Left lung (tissue), 10 donors: ENCODE data around the gene WNK1. TPM values are rescaled to one million over a fixed set of nuclear protein-coding genes. Genes with fewer than 3 reads are reported as not detected.
"Not testable (repeated sequence)": the region's sequence is repeated elsewhere in the genome, so short reads cannot be mapped to it uniquely, and the experiment has no call there.

Experiments
- ATAC-seq: fragments of 200-7000 bp; cut with Tn5 transposase; one replicate; pipeline ENCODE4 v1.9.1; 2020; ENCODE audit warnings: moderate library complexity
- DNase-seq, 4 donors: peaks; one replicate each; pipeline ENCODE4 v3.0.0-alpha.2; 2013 to 2020
- H3K27ac ChIP-seq, 2 donors: fragments of 200-600 bp; sonication (generic) in 1 of 2; one replicate each; pipeline versions ENCODE4 v1.5.0 to v1.8.0; 2020 to 2021
- H3K27me3 ChIP-seq, 2 donors: fragments of 200-600 bp; sonication (generic) in 1 of 2; one replicate each; pipeline versions ENCODE4 v1.5.0 to v1.8.0; 2020 to 2021
- H3K36me3 ChIP-seq, 2 donors: fragments of 200-600 bp; sonication (generic) in 1 of 2; one replicate each; pipeline versions ENCODE4 v1.5.0 to v1.8.0; 2020 to 2021
- H3K4me1 ChIP-seq, 2 donors: fragments of 200-600 bp; one replicate each; pipeline ENCODE4 v1.8.0; 2021
- H3K4me3 ChIP-seq, 2 donors: fragments of 200-600 bp; sonication (generic) in 1 of 2; one replicate each; pipeline versions ENCODE4 v1.5.0 to v1.8.0; 2020 to 2021; ENCODE audit warnings: mild to moderate bottlenecking in 1 of 2
- H3K9me3 ChIP-seq, 2 donors: fragments of 200-600 bp; sonication (generic) in 1 of 2; one replicate each; pipeline versions ENCODE4 v1.5.0 to v1.8.0; 2020 to 2021
- intact Hi-C, 2 donors: fragments of 100-400 bp; cut with DNase I; formaldehyde crosslinking; loops; one replicate each; pipeline versions ENCODE4 v1.11.2 to v1.14.2; 2022
- polyA plus RNA-seq, 6 donors: library from polyadenylated mRNA; unstranded; fragments of 120-200 nt; gene quantifications; one replicate each; pipeline ENCODE4 v1.2.1, GENCODE V29; 2013; ENCODE audit not compliant: insufficient read length in 6 of 6
- total RNA-seq, 2 donors: library from RNA; stranded (reverse); fragmentation: NEBNext Ultra II Directional; extraction: Animal tissue kit (Norgen Biotek cat#: 25700); gene quantifications; one replicate each; pipeline ENCODE4 v1.2.1, GENCODE V29; 2021
- TF ChIP-seq, protein P1 (sequence below), 2 donors: fragments of 200-600 bp; sonication (generic) in 1 of 2; IDR thresholded peaks; one replicate each; pipeline versions ENCODE4 v1.5.0 to v1.8.0; 2021; ENCODE audit warnings: antibody characterized with exemption in 2 of 2
- donor health status: DM: no; HTN: yes; CAD: no.
- donor health status: DM: no; HTN: no; CAD: no.

WNK1 gene
- total and polyA plus RNA-seq, 8 donors = 94.4 to 245 (median 111) TPM

DNA sequence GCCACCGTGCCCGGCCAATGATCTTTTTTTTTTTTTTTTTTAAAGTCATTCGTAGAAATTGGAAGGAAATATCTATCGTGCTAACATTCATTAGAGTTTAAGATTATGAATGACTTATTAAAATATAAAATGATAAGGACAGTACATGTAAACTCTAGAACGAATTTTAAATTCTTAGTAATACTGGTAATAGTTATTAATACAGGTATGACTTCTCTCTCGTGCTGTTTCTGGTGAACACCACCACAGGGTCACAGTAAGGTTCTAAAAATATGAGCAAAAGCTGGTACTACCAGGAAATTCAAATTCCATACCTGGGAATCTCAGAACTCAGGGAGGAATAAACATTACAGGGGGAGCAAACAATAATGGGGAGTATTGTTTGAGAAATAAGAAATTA lies 26.2 kb downstream of the WNK1 start:
- TF ChIP-seq, protein P1, sequence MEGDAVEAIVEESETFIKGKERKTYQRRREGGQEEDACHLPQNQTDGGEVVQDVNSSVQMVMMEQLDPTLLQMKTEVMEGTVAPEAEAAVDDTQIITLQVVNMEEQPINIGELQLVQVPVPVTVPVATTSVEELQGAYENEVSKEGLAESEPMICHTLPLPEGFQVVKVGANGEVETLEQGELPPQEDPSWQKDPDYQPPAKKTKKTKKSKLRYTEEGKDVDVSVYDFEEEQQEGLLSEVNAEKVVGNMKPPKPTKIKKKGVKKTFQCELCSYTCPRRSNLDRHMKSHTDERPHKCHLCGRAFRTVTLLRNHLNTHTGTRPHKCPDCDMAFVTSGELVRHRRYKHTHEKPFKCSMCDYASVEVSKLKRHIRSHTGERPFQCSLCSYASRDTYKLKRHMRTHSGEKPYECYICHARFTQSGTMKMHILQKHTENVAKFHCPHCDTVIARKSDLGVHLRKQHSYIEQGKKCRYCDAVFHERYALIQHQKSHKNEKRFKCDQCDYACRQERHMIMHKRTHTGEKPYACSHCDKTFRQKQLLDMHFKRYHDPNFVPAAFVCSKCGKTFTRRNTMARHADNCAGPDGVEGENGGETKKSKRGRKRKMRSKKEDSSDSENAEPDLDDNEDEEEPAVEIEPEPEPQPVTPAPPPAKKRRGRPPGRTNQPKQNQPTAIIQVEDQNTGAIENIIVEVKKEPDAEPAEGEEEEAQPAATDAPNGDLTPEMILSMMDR (IDR thresholded peaks at IDR 0.05) = no peak
- H3K9me3 ChIP-seq = no peaks in the 10 kb centered on the region
- intact Hi-C loops = no loop called here
- H3K36me3 ChIP-seq = no peaks in the 10 kb centered on the region
- H3K27ac ChIP-seq = no peak overlapping the region
- DNase-seq = no peak
- no peak overlapping the region for H3K4me3 ChIP-seq
- H3K4me1 ChIP-seq = peaks cover 31 to 74% of the 10 kb centered on the region in 2 donors
- H3K27me3 ChIP-seq = no peaks in the 10 kb centered on the region
- no peak for ATAC-seq

DNA sequence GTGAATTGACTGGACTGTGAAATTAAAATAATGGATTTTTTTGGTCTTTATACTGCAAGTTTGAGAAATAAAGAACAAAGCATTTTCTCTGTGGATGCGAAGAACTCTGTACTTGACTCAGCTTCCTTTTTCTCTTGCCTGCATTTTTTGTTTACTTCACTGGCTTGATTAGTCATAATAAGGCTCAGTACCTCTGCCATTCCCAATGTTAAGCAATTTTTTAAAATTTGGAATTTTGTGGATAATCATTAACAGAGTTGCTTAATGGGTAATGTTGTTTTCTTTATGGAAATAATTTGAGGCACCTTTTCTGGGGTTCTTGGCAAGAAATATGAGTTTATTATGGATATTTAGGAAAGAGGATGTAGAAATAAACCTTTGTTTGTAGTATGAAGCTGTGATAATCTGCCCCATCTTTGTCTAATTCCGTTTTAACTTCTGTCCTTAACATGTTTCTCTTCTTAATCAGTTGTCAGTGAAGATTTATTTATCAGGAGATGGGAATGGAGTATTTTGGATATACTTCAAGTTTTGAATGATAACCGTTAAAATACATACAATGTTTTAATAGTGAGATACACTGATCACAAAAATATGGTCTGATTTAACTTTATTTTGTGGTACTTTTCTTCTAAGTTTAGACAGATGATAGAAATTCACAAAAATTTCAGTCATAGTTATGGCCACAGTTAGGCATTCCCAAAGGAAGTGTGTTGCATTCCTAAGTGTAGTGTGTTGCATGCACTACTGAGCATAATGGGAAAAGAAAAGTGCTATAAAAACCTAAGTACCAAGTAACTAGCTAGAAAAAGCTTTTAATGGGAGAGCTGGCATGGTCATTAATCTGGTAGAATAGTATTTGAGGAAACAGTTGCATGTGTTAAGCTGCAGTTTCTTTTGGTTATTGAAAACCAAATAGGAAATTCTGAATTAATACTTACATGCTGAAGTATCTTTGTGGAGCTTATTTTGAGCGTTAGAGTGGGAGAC lies 27.7 kb downstream of the WNK1 start:
- peak; percentile 73 for ATAC-seq
- intact Hi-C loops = no loop called here
- Histone ChIP-seq H3K27me3 (no peaks in the 10 kb centered on the region), H3K4me3 (no peak overlapping the region), H3K9me3 (no peaks in the 10 kb centered on the region), H3K4me1 (peaks cover 19 to 65% of the 10 kb centered on the region in 2 donors), H3K36me3 (no peaks in the 10 kb centered on the region), H3K27ac (peak overlapping the region in 1 of 2 donors; percentile 24)
- no peak for DNase-seq
- TF ChIP-seq, protein P1 (IDR thresholded peaks at IDR 0.05) = no peak

DNA sequence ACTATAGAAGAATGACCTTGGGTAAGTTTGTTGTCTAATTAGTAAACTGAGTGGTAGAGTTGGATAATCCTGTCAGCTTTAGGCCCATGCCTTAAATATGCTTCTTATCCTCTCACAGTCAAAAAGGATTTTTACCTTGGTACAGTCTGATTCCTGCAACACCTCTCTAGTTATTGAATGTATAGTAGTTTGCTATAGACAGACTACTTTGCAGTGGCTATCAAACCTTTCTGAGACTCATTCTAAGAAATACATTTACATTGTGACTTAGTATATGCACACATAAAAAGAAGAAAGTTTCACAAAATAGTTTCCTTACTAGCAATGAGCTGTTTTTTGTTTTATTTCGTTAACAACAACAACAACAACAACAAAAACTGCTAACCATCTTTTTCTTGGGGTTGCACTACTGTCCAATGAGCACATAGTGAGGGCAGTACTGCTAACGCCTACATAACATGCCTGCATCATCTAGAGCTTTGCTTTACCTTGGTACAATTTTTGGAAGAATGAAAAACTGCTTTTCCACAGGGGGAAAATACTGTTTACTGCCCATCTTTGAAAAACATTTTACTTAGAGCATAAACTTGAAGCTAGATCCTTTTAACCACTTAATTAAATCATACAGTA lies 28.5 kb downstream of the WNK1 start:
- H3K27ac ChIP-seq = no peak overlapping the region
- H3K9me3 ChIP-seq = no peaks in the 10 kb centered on the region
- no peak for DNase-seq
- H3K27me3 ChIP-seq = no peaks in the 10 kb centered on the region
- TF ChIP-seq, protein P1 (IDR thresholded peaks at IDR 0.05) = no peak
- intact Hi-C loops = no loop called here
- no peaks in the 10 kb centered on the region for H3K36me3 ChIP-seq
- peaks cover 19 to 66% of the 10 kb centered on the region in 2 donors for H3K4me1 ChIP-seq
- no peak overlapping the region for H3K4me3 ChIP-seq
- peak; percentile 13 for ATAC-seq

DNA sequence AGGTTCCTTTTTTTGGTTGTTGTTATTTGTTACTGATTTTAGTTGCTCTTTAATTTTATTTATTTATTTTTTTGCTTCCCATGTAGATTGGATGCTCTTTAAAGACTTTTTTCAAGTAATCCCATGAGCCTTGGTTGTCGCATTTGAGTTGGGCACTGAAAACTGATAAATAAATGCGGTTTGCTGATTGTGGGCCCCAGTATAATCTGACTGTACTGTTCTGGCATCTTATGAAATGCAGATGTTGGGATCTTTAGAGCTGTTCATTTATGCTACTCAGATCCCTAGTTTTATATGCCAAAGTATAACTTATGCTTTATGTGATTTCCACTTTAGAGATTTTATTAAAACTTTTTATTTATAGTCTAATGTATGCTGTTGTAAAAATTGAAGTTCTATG lies 33.3 kb downstream of the WNK1 start:
- H3K9me3 ChIP-seq = no peaks in the 10 kb centered on the region
- intact Hi-C loops = no loop called here
- TF ChIP-seq, protein P1 (IDR thresholded peaks at IDR 0.05) = no peak
- H3K4me3 ChIP-seq = no peak overlapping the region
- H3K36me3 ChIP-seq = no peaks in the 10 kb centered on the region
- no peak for DNase-seq
- no peak overlapping the region for H3K27ac ChIP-seq
- peaks cover 7 to 76% of the 10 kb centered on the region in 2 donors for H3K4me1 ChIP-seq
- H3K27me3 ChIP-seq = no peaks in the 10 kb centered on the region
- ATAC-seq = no peak

DNA sequence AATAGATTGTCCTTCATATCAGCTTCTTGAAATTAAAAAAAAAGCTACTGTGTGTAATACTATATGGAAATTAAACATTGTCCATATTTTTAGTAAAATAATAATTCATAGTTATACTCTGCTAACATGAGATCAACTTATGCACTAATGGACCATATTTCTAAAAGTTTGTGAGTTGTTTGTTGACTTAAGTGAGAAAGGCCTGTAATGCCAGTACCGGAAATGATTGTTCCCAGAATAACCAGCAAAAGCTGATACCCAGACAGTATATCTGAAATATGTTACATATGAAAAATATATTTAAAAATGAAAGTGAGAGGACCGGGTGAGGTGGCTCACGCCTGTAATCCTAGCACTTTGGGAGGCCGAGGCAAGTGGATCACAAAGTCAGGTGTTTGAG lies 35.9 kb downstream of the WNK1 start:
- H3K27ac ChIP-seq = no peak overlapping the region
- TF ChIP-seq, protein P1 (IDR thresholded peaks at IDR 0.05) = no peak
- ATAC-seq (no peak), DNase-seq (no peak)
- no peaks in the 10 kb centered on the region for H3K9me3 ChIP-seq
- intact Hi-C loops = no loop called here
- no peaks in the 10 kb centered on the region for H3K36me3 ChIP-seq
- H3K27me3 ChIP-seq = no peaks in the 10 kb centered on the region
- peaks cover 2 to 85% of the 10 kb centered on the region in 2 donors for H3K4me1 ChIP-seq
- no peak overlapping the region for H3K4me3 ChIP-seq

DNA sequence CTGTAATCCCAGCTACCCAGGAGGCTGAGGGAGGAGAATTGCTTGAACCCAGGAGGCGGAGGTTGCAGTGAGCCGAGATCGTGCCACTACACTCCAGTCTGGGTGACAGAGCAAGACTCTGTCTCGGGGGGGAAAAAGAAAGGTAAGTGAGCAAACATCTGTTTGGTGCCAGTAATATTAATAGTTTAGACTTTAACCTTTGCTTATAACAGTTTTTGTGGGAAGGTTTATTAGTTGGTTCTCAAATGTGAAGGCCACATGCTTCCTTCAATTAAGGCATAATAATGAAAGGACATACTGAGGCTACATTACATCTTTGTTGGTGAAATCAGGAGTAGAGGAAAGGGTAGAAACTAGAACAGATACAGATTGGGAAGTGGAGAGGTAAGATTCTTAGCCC lies 36.4 kb downstream of the WNK1 start:
- H3K4me3 ChIP-seq, intact Hi-C loops, ATAC-seq, DNase-seq, H3K27me3 ChIP-seq, H3K9me3 ChIP-seq, H3K36me3 ChIP-seq: not testable (repeated sequence)
- H3K27ac ChIP-seq = peak overlapping the region in 1 of 2 donors; percentile 1
- H3K4me1 ChIP-seq = peaks cover 2 to 90% of the 10 kb centered on the region in 2 donors
